Type B pancreatic cell (in vitro differentiated cells): ENCODE results near the gene ZNF792. TPM values are rescaled to one million over a fixed set of nuclear protein-coding genes. Genes with fewer than 3 reads are reported as not detected.
"Not testable (repeated sequence)": the region's sequence is repeated elsewhere in the genome, so short reads cannot be mapped to it uniquely, and the experiment has no call there.

Experiments used
- DNase-seq: peaks from one replicate; pipeline ENCODE4 v3.0.0; 2021; ENCODE audit warnings: mixed read lengths; ENCODE audit not compliant: unreplicated experiment; ENCODE audit errors: extremely low spot score
- H3K27ac Mint-ChIP-seq: 2 replicates; pipeline ENCODE4 v1.8.0; 2021; ENCODE audit warnings: mild to moderate bottlenecking, mixed read lengths
- H3K27me3 Mint-ChIP-seq: 2 replicates; pipeline ENCODE4 v1.8.0; 2021; ENCODE audit warnings: mixed read lengths
- H3K36me3 Mint-ChIP-seq: 2 replicates; pipeline ENCODE4 v1.8.0; 2021; ENCODE audit warnings: mixed read lengths
- H3K4me1 Mint-ChIP-seq: one replicate; pipeline ENCODE4 v1.8.0; 2021; ENCODE audit warnings: mixed read lengths; ENCODE audit not compliant: unreplicated experiment
- H3K4me3 Mint-ChIP-seq: 2 replicates; pipeline ENCODE4 v1.8.0; 2021; ENCODE audit warnings: mild to moderate bottlenecking, mixed read lengths
- H3K9me3 Mint-ChIP-seq: 2 replicates; pipeline ENCODE4 v1.8.0; 2021; ENCODE audit warnings: mixed read lengths
- CTCF ChIP-seq: fragments of 200-600 bp; sonication (generic); conservative IDR thresholded peaks from 2 replicates; pipeline ENCODE4 v1.5.0; 2021; ENCODE audit warnings: antibody characterized with exemption, mild to moderate bottlenecking
- total RNA-seq: library from RNA; stranded (reverse); gene quantifications from 2 replicates; pipeline ENCODE4 v1.2.1, GENCODE V29; 2021; ENCODE audit warnings: low replicate concordance

Gene ZNF792
- total RNA-seq, 1 donor from 2014 or later = 6.5 TPM

GRCh38 chr19:34999498-35000337 is 35.7 kb upstream of the ZNF792 start, which contains the start of gene GRAMD1A:
GRAMD1A (plus strand) TSS chr19:35000323; CDS start chr19:35000479, 156 bp downstream.
- no peaks in the 10 kb centered on the region for H3K27me3 Mint-ChIP-seq
- peak within 1 kb of the TSS; percentile 95 for H3K4me3 Mint-ChIP-seq
- peak; percentile 89 for DNase-seq
- H3K27ac Mint-ChIP-seq = peak within 1 kb of the TSS; percentile 96
- H3K4me1 Mint-ChIP-seq = peaks cover 39% of the 10 kb centered on the region
- no peaks in the 10 kb centered on the region for H3K36me3 Mint-ChIP-seq
- H3K9me3 Mint-ChIP-seq = no peaks in the 10 kb centered on the region
- no peak for TF ChIP-seq CTCF

GRCh38 chr19:34998777-34999497 is 34.9 kb upstream of the ZNF792 start:
- peak overlapping the region; percentile 86 for H3K27ac Mint-ChIP-seq
- H3K4me3 Mint-ChIP-seq = peak overlapping the region; percentile 89
- no peaks in the 10 kb centered on the region for H3K9me3 Mint-ChIP-seq
- no peak for TF ChIP-seq CTCF
- no peaks in the 10 kb centered on the region for H3K27me3 Mint-ChIP-seq
- H3K36me3 Mint-ChIP-seq = no peaks in the 10 kb centered on the region
- H3K4me1 Mint-ChIP-seq = peaks cover 34% of the 10 kb centered on the region
- no peak for DNase-seq

- not testable (repeated sequence) for DNase-seq, H3K27me3 Mint-ChIP-seq, H3K9me3 Mint-ChIP-seq, H3K27ac Mint-ChIP-seq, H3K36me3 Mint-ChIP-seq
- H3K4me3 Mint-ChIP-seq = peak overlapping the region; percentile 89
- H3K4me1 Mint-ChIP-seq = peaks cover 29% of the 10 kb centered on the region
These were observed 34.2 kb upstream of the ZNF792 start for GRCh38 chr19:34998224-34998623.

GRCh38 chr19:34997071-34997617 is 33.1 kb upstream of the ZNF792 start:
- Mint-ChIP-seq H3K4me1 (peaks cover 19% of the 10 kb centered on the region), H3K4me3 (peak overlapping the region; percentile 74), H3K36me3 (no peaks in the 10 kb centered on the region), H3K9me3 (no peaks in the 10 kb centered on the region), H3K27me3 (no peaks in the 10 kb centered on the region), H3K27ac (no peak overlapping the region)
- TF ChIP-seq CTCF = no peak
- DNase-seq = no peak

- no peak for TF ChIP-seq CTCF
- Mint-ChIP-seq H3K4me1 (peaks cover 15% of the 10 kb centered on the region), H3K9me3 (no peaks in the 10 kb centered on the region), H3K4me3 (no peak overlapping the region), H3K36me3 (no peaks in the 10 kb centered on the region), H3K27ac (no peak overlapping the region), H3K27me3 (peaks cover 3% of the 10 kb centered on the region)
- no peak for DNase-seq
These were observed 31.5 kb upstream of the ZNF792 start for GRCh38 chr19:34995551-34995950.
